ENCODE measurements around the gene DIAPH3.

DIAPH3 gene

DNA sequence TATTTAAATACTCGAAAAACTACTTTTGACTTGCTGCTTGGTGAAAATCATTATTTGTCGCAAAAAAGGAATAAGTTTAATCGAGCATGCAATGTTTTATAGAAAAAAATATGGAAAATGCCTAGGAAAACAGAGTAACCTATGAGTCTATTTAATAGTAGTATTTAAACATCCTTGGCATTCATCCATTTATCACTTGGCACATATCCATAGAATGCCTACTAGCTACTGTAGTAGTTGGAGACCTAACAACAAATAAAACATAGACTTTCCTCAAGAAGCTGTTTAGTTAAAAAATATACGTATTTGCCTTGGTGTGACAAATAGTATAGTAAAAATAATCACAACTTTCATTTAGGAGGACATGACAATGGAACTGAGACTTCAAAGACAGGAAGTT, 302.1 kb downstream of the DIAPH3 start:
- no peak for TF ChIP-seq ZFX (IDR thresholded peaks at IDR 0.05; ENCODE audit: borderline replicate concordance)
- TF ChIP-seq, protein P1, sequence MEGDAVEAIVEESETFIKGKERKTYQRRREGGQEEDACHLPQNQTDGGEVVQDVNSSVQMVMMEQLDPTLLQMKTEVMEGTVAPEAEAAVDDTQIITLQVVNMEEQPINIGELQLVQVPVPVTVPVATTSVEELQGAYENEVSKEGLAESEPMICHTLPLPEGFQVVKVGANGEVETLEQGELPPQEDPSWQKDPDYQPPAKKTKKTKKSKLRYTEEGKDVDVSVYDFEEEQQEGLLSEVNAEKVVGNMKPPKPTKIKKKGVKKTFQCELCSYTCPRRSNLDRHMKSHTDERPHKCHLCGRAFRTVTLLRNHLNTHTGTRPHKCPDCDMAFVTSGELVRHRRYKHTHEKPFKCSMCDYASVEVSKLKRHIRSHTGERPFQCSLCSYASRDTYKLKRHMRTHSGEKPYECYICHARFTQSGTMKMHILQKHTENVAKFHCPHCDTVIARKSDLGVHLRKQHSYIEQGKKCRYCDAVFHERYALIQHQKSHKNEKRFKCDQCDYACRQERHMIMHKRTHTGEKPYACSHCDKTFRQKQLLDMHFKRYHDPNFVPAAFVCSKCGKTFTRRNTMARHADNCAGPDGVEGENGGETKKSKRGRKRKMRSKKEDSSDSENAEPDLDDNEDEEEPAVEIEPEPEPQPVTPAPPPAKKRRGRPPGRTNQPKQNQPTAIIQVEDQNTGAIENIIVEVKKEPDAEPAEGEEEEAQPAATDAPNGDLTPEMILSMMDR (IDR thresholded peaks at IDR 0.05), result no peak
- no peak overlapping the region for H3K27ac ChIP-seq

DNA sequence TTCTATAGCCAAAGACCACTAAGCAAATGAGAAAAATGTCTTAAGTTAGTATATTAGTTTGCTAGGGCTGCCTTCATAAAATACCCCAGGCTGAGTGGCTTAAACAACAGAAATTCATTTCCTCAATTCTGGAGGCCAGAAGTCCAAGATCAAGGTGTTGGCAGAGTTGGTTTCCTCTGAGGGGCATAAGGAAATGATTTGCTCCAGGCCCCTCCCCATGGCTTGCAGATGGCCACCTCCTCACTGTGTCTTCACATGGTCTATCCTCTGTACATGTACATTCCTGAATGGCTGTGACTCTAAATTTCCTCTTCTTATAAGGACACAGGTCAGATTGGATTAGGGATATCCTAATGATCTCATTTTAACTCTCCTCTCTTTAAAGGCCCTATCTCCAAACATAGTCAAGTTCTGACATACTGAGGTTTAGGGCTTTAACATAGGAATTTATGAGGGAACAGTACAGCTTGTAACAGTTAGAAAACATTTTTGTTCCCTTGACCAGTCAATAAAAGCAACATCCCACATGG, 307.4 kb downstream of the DIAPH3 start:
- TF ChIP-seq ZFX (IDR thresholded peaks at IDR 0.05; ENCODE audit: borderline replicate concordance), result no peak
- TF ChIP-seq, protein P1 (IDR thresholded peaks at IDR 0.05), result no peak
- no peak overlapping the region for H3K27ac ChIP-seq

DNA sequence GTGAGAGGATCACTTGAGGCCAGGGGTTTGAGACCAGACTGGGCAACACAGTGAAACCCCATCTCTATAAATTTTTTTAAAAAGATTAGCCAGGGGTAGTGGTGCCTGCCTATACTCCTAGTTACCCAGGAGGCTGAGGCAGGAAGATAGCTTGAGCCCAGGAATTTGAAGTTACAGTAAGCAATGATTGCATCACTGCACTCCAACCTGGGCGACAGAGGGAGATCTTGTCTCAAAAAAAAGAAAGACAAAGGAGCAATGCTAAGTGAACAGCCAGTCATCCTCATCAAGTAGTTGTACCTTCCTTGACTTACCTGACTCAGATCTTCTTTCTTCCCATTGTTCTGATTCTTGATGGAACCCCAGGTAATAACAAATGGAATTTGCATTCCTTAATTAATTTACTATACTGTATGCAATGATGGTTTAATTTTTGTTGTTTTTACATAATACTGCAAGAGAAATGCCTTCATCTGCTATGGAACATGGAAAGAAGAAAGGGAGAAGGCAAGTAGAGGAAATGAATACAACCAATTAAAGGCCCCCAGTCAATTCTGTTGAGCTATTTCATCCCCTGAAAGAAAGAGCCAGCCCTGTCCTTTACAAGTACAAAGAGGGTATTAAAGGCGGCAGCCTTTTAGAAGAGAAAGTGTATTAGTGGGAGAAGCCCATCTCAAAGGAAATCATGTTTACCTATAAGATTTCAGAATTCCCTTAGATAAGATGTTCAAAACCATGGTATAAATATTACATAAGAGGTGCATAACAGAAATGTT, 316.7 kb downstream of the DIAPH3 start:
- H3K27ac ChIP-seq, result no peak overlapping the region
- TF ChIP-seq ZFX (IDR thresholded peaks at IDR 0.05; ENCODE audit: borderline replicate concordance), result no peak
- TF ChIP-seq, protein P1 (IDR thresholded peaks at IDR 0.05), result no peak

DNA sequence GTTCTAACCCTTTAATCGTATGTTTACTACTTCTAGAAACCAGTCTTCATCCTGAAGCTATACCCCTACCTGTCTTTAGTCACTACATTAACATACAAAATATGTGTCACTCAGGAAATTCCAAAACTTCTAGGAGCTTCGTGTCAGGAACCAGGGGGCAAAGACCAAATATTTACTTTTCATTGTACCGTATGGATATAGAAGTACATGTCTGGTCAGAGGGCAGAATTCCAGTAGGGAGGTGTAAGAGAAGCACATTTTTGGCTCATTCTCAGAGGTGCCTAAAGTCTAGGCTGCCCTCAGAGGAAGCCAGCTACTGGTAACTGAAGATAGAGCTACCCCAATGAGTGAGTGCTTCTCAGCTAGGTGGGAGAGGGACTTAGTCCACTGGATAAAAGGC, 320.7 kb downstream of the DIAPH3 start:
- TF ChIP-seq, protein P1 (IDR thresholded peaks at IDR 0.05), result no peak
- TF ChIP-seq ZFX (IDR thresholded peaks at IDR 0.05; ENCODE audit: borderline replicate concordance), result no peak
- no peak overlapping the region for H3K27ac ChIP-seq

DNA sequence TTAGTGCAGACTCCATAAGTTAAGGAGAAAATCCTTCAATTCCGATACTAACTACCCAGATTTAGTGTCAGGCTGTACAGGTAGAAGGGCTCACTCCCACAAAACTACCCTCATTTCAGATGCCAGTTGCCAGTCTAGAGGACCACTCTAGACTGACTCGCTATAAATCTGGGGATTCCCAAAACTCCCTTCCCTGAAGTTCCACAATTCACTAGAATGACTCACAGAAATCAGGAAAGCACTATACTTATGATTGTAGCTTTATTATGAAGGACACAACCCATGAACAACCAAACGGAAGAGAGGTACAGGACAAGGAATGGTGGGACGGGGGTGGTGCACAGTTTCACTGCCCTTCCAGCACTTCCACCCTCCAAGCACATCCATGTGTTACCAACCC, 321.2 kb downstream of the DIAPH3 start:
- TF ChIP-seq, protein P1 (IDR thresholded peaks at IDR 0.05), result no peak
- no peak for TF ChIP-seq ZFX (IDR thresholded peaks at IDR 0.05; ENCODE audit: borderline replicate concordance)
- no peak overlapping the region for H3K27ac ChIP-seq

DNA sequence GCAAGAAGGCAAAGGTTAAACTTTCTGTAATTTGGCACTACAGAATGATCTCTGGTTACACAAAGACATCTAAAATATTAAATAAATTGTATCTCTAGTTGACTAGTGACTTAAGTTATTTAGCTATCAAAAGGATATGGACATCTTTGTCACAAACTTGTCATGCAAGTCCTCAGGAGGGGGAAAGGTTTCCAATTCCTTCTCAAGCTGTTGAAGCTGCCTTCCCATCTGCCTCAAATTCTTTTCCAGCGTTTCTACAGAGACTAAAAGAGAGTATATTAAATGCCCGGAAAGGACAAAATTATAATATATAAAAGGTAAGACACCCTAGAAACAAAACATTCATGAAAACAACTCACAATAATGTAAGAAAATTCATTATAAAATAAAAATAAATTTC, 324.5 kb downstream of the DIAPH3 start:
- H3K27ac ChIP-seq, result no peak overlapping the region
- TF ChIP-seq, protein P1 (IDR thresholded peaks at IDR 0.05), result no peak
- TF ChIP-seq ZFX (IDR thresholded peaks at IDR 0.05; ENCODE audit: borderline replicate concordance), result no peak

DNA sequence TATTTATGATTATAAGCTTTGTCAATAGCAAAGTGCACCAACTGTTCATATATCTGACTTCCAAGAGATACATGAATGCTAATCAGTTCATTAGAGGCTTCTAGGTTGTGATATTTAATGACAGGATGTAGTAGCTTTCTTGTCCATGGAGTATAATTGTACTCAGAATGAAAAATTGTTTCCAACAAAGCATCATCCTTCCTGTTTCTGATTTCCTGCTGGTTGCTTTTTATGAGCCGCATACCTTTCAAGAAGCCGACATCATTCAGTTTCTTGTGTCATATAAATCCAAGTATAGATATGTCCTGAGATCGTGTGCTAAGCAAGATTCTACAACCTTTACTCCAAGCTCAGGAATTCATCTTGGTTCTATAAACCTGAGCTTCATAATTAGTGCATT, 326.6 kb downstream of the DIAPH3 start:
- no peak overlapping the region for H3K27ac ChIP-seq
- no peak for TF ChIP-seq ZFX (IDR thresholded peaks at IDR 0.05; ENCODE audit: borderline replicate concordance)
- TF ChIP-seq, protein P1 (IDR thresholded peaks at IDR 0.05), result no peak

All from 22Rv1 (cell line).